GM15510 (cell line): ENCODE measurements around the gene SLC38A11.

Experiments used
- POLR2A ChIP-seq: IDR thresholded peaks from 3 replicates; pipeline ENCODE4 v1.6.1; 2011; ENCODE audit warnings: borderline replicate concordance; ENCODE audit not compliant: insufficient read length; ENCODE audit errors: extremely low read depth

SLC38A11 gene, protein sequence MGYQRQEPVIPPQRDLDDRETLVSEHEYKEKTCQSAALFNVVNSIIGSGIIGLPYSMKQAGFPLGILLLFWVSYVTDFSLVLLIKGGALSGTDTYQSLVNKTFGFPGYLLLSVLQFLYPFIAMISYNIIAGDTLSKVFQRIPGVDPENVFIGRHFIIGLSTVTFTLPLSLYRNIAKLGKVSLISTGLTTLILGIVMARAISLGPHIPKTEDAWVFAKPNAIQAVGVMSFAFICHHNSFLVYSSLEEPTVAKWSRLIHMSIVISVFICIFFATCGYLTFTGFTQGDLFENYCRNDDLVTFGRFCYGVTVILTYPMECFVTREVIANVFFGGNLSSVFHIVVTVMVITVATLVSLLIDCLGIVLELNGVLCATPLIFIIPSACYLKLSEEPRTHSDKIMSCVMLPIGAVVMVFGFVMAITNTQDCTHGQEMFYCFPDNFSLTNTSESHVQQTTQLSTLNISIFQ

DNA sequence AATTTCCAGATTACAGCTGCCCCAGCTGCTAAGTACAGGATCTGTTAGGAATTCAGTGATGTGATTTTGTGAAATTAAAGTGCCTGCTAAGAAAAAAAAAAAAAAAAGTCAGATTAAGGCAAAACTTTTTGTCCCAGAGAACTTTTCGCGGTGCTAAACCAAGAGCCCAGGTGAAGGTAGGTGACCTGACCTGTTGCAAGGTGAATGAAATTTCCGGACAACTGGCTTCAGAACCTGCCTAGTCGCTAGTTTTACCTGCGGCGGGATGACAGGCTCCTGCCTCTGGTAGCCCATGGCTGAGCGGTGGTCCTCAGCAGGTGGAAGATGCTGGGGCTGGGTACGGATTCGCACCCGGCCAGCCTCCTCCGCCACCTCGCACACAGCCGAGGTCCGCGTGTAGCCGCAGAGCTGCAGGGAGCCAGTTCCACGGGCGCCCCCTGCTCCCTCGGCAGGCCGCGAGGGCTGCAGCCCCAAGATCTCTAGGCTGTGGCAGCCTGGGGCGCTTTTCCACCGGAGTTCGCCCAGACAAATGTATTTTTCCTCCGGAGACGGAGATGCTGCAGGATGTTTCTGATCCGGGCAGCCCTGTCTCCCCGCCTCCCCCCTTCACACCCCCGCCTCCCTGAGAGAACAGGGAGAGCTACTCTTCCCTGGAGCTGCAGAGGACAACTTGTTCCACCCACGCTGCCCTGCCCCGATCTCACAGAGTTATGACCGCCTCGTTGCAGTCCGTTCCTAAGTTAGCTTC, at the start of gene SLC38A11:
SLC38A11 (minus strand) TSS at position 572 of the 748 bp plus-strand sequence; CDS start at position 294, 278 bp downstream.
- no peak for TF ChIP-seq POLR2A

DNA sequence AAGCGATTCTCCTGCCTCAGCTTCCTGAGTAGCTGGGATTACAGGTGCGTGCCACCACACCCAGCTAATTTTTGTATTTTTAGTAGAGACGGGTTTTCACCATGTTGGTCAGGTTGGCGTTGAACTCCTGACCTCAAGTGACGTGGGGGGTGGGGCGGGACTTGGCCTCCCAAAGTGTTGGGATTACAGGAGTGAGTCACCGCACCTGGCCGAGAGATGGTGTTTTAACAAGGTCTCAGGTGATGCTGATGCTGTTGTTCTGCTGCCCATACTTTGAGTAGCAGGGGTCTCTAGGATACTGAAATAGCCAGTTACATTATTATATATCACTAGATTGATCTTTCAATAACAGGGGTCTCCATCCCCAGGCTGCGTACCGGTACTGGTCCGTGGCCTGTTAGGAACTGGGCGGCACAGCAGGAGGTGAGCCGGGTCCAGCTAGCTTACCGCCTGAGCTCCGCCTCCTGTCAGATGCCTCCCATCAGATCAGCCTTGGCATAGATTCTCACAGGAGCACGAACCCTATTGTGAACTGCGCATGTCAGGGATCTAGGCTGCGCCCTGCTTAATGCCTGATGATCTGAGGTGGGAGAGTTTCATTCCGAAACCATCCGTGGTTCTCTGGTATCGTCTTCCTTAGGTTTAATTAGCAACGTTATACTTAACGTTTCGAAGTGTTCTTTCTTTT, 48.3 kb upstream of the SLC38A11 start:
- TF ChIP-seq POLR2A: no peak

DNA sequence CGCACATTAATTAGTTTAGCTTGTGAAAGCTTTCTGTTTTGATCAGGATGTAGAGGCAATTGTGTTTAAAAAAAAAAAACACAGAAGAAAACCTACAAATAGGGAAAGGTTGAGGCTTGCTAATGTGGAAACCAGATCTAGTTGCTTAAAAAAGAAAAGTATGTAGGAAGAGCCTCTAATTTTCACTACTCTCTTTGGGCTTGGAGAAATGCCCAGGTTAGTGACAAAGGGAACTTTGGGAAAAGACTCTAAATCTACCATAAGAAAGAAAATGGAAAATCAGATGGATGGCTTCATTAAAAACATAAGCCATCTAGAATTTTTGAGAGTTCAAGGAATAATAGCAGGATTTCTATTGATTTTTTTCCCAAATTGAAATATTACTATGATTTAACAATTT, 47.3 kb upstream of the SLC38A11 start:
- no peak for TF ChIP-seq POLR2A

DNA sequence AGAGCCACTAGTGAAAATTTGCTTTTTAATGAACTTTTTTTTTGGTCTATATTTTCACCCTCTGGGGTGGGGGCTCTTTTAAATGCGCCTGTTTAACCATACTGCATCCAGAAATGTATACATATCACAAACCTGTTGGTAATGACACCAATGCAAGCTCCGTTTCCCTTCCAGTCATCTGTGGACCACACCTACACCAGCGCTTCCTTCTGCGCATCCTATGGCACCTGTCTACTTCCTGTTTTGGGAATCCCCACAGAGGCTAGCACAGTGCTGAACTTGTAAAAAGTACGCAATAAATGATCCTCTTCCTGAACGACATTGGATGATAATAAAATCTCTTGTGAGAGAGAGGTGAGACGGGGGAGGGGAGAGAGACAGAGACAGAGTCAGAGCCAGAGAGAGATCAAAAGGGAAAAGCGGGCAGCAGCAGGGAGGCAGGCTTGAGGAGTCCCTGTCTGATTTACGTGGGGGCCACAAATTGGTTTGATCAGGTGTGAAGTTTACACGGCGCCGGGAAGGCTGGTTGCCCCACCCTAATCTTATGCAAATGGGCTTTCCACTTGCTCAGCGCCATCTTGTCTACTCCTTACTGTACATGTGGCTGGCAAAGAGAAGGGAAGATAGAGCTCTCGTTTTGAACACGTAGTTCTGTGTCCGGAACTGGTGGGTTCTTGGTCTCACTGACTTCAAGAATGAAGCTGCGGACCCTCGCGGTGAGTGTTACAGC, 38.1 kb upstream of the SLC38A11 start:
- no peak for TF ChIP-seq POLR2A

DNA sequence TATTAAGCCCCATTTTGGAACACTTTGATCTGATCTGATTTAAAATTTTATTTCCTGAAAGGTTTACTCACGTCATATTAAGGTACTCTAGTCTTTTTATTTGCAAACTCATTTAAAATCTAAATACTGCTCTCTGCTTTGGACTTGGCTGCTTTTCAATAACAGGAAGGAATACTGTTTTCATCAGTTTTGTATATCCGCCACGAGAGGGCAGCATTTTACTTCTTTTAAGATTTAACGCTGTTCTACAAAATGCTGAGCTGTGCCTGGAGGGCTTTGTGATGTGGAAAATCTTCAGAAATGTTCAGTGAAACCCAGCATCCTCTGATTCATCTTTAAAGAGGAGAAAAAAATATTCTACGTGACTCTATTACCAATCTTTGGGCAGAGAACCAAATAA, 37.5 kb upstream of the SLC38A11 start:
- no peak for TF ChIP-seq POLR2A

DNA sequence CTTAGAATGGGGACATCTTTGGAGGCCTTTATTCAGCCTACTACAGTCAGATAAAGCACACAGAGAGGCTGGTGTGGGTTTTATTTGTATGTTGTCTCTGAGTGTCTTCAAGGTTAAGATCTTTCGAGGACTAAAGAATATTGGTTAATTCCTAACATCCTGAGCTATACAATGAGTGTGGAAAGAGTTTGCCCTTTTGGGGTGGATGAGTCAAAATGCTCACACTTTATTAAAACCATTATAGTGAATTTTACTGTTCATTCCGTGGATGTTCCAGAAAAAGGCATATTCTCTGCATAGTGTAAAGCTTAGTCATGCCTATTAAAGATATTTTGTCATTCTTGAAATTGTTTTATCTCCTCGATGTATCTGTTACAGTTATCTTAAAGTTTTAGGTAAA, 29.1 kb upstream of the SLC38A11 start:
- no peak for TF ChIP-seq POLR2A

DNA sequence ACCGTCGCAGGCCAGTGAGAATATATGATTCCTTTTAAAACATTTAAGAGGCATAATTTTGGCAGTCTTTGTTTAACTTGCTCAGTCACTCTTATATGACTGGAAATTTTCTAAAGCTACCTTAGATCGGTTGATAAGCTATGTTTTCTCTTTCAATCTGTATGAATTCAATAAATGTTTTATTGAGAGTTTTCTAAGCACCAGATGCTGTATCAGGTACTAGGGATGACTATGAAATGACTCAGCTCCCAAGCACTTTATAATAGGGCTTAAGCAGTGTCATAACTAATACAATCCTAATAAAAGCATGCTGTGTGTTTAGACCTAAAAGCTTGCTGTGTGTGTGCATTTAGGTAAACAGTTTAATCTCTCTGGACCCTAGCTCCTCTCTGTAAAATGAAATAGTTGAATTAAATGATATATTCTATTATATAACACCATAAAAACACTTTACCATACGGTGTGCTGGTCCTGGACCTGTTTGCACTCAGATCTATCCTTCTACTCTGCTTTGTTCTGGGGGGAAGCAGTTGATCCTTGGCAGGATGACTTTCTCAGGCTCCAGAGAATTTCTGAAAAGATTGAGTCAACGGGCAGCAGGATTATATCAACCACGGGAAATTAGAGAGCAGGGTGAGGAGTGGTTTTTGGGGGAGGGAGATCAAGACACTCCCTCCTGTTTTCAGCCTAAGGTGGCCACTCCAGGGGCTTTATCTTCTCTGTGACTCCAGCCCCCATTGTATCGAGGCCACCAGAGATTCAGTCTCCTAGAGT, 26.1 kb upstream of the SLC38A11 start:
- TF ChIP-seq POLR2A: no peak

DNA sequence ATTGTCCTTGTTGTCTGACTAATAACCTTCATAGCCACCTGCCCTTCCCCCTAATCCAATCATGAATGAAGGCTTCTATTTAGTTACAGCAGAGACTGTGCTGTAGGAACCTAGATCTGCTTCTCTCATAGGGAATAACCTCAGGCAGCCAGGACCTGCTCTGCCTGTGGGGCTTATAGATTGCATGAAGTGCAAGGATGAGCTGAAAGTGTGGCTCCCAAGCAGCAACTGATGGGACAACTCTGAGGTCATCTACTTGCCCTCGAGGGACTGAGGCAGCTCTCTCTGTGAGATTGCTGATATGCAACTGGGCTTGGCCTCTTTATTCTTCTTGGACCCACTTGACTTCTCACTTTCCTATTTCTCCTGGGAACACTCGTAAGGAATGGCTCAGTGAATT, 23.8 kb upstream of the SLC38A11 start:
- no peak for TF ChIP-seq POLR2A

DNA sequence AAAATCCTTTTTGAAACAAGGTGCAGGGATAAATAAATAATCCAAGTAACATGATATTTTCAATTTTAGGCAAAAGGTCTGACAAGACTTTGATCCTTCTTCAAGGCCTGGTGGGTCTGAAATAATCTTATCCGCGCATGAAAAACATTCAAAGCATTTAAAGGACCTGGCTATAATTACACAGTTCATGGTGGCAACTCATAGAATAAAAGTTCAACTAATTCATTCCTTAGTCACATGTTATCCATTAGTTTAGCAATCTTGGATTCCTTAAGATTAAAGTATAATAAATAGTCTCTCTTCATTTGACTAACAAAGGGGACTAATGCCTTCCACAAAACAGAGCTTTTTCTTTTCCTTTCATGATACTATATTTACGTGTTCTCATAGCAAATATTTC, 21.0 kb upstream of the SLC38A11 start:
- TF ChIP-seq POLR2A: no peak

DNA sequence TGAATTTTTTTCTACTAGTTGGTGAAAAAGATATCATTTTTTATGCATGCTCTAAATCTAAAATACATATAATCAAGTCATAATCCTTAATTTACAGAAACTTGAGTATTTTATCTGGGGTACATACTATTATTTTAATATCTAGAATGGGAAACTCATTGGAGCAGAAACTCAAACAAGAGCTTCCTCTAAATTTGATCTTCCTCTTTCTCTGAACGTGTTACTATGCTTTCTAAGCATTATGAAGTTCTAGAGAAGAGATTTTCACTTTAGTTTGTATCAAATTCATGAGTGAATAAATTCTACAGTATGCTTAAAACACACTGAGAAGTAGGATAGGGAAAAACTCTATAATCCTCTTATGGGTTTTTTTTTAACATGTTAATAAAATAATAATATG, 20.6 kb upstream of the SLC38A11 start:
- TF ChIP-seq POLR2A: no peak

DNA sequence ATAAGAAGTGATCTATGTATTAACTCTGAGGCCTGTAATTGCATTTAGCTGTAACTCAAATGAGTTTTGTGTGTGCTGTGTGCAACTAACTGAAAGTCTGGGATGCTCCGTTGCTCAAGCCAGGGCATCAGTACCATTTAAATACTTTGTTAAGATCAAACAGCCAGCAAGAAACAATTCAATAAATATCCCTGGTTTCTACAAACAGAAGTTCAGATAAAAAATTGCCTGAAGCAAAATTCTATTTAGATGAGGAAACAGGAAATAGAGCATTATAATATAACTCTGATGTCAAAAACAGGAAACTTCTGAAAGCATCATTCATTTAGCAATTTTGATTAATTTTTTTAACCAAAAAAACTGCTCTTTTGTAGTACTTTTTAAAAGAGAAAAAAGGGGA, 18.9 kb upstream of the SLC38A11 start:
- no peak for TF ChIP-seq POLR2A

DNA sequence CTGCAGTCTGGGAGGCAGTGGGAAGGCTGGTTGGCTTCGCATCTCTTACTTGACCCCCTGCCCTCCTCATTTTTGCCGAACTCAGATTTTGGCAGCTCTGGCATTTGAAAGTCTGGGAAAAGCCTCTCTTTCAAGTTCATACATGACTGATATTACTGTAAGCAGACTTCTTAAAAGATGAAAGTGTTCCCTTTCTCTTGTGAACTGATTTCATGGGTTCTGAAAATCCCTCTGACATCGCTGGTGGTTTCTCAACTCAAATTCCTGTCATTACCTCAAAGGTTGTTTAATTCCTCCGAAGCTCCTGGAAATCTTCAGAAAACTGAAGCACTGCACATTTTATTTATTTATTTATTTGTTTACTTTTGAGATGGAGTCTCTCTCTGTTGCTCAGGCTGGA, 16.9 kb upstream of the SLC38A11 start:
- TF ChIP-seq POLR2A: no peak

DNA sequence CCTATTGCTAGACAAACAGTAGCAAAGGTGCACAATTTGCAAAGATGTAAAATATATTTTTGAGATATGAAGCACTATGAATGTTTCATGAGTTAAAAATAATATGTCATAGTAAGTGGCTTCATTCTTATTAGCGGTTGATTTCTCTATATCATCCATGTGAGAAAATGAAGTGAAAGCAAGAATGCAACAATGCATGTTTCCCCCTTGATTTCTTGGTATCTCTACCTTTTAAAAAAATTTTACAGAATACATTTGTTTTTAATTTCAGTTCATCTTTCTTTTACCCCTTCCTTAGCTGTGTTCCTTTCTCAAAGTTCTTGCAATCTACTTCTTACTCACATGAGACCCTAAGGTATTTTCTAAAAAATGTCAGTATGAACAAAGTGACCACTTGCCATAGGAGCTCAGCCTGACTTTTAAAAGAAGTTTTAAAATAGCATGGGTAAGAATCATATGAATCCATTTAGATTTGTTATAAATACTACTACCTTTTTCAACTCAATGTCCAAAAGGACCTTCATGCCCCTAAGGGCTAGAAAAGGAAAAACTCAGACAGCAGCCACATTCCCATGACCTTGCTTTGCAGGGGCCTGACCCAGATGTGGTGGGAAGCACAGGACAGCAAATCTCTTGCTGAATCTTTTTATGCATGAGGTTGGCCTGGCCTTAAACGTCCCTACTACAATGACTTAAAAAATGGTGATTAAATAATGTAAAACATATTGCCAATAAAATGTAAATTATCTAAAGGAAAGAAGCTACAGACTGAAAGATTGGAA, 14.8 kb upstream of the SLC38A11 start:
- TF ChIP-seq POLR2A: no peak
